ENCODE results near the gene PXDN.

- no peak for TF ChIP-seq CTCF (conservative IDR thresholded peaks at IDR 0.05 in 1 of 2, IDR thresholded peaks at IDR 0.05 in 1 of 2; ENCODE audit: extremely low read depth in 1 of 2, insufficient read depth in 1 of 2, low read depth in 1 of 2, low read length in 2 of 2)
- no peak for TF ChIP-seq EZH2 (IDR thresholded peaks at IDR 0.05; ENCODE audit: borderline replicate concordance, low read length)
These were observed 156.0 kb downstream of the PXDN start for GRCh38 chr2:1588051-1588977.

Data from mammary epithelial cell (primary cell).